ENCODE data around the gene SRA1. TPM values are rescaled to one million over a fixed set of nuclear protein-coding genes. Genes with fewer than 3 reads are reported as not detected.

SRA1 gene
- total and polyA plus RNA-seq, 9 of the 15 experiments (the other 6 are each of a cell fraction or from before 2014, with no cell fraction given), result 24.1 to 47.4 (median 41.3) TPM

DNA sequence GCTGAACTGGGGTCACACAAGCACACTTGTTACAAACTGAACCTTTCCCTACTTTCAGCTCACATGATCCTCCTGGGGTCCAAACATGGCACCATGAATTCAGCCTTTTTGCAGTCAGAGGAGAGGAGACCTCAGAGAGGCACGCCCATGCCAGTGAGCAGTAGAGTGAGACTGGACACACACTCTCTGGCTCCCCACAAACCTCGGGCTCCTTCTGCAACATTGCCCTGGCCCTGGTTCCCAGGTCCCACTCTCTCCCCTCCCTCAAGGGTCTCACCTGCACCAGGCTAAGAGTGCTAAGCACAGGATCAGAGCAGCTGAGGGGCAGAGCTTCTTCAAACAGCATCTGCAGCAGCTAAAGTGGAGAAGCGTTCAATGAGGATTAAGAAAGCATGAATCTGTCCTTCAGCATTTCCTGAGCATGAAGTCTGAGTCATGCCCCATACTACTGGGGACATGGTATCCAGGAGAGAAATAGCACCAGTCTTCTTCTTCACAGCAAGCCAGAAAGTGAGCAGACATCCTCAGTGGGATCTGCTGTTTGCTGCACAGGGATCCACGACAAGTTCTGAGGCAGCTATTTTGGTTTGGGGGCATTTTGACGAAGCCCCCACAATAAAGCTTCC, 34.6 kb upstream of the SRA1 start:
- H3K4me2 ChIP-seq (ENCODE audit: insufficient read depth, low read length), result no peak overlapping the region
- H3K9me3 ChIP-seq (replicated peaks; ENCODE audit: control insufficient read depth, insufficient read depth, low read depth, low read length), result no peaks in the 10 kb centered on the region
- 0 out of 2 replicates have a peak, but pooled peaks have one; percentile 25 for TF ChIP-seq ZBTB7A (IDR thresholded peaks at IDR 0.05; ENCODE audit: borderline replicate concordance, control insufficient read depth, low read depth, low read length)
- no peak for TF ChIP-seq ZNF384 (IDR thresholded peaks at IDR 0.05; ENCODE audit: low read depth, low read length)
- peak; percentile 15 for TF ChIP-seq MEIS2 (IDR thresholded peaks at IDR 0.05; ENCODE audit: partially characterized antibody)
- H3K4me1 ChIP-seq (replicated peaks in 1 of 2; ENCODE audit: control insufficient read depth in 2 of 2, insufficient read depth in 2 of 2, low read length in 2 of 2), result peaks cover 3 to 4% of the 10 kb centered on the region in 2 experiments; a peak in 1 of 5 replicates
- FAIRE-seq, result no peak
- ChIA-PET CTCF (ENCODE audit: low intra/inter-chr PET ratio) (no interaction called here), POLR2A (interaction anchor here (0.6 to 2.4 kb wide), 5 partner anchors 20 to 941 kb away, joined by 3 to 5 read pairs (median 3); partner anchors contain the start of genes IK and NDUFA2)
- no peak overlapping the region for H3K27ac ChIP-seq (ENCODE audit: extremely low read depth, low read depth, low read length)
- intact Hi-C loops (cut with micrococcal nuclease) (no loop called here), in situ Hi-C loops (cut with MboI) (no loop called here)
- WGBS (ENCODE audit: insufficient coverage, low coverage, missing lambda C conversion rate), result 5% methylated on average over 4 of the region's 5 CpGs
- no peaks in the 10 kb centered on the region for H4K20me1 ChIP-seq (replicated peaks; ENCODE audit: control insufficient read depth, insufficient read depth, low read length)
- H2AFZ ChIP-seq (ENCODE audit: low read depth, low read length), result peak overlapping the region; percentile 72
- DNase-seq (ENCODE audit: extremely low read depth in 1 of 4, low spot score in 3 of 4), result no peak
- H3K9ac ChIP-seq (ENCODE audit: insufficient read depth in 1 of 2, low read depth in 2 of 2, low read length in 2 of 2), result no peak overlapping the region; a peak in 1 of 4 replicates
- no TSS peak for BruUV-seq (replicated peaks)
- ATAC-seq, result peak; percentile 61
- no peak overlapping the region for H3K4me3 ChIP-seq
- no peaks in the 10 kb centered on the region for H3K79me2 ChIP-seq (ENCODE audit: control insufficient read depth, insufficient read depth, low read length)
- H3K27me3 ChIP-seq (ENCODE audit: control insufficient read depth in 2 of 2, insufficient read depth in 2 of 2, low read length in 2 of 2), result no peaks in the 10 kb centered on the region
- H3K36me3 ChIP-seq (ENCODE audit: control insufficient read depth, insufficient read depth, low read length), result no peaks in the 10 kb centered on the region
- H3K9me1 ChIP-seq (ENCODE audit: control insufficient read depth, insufficient read depth, low read length), result no peaks in the 10 kb centered on the region

DNA sequence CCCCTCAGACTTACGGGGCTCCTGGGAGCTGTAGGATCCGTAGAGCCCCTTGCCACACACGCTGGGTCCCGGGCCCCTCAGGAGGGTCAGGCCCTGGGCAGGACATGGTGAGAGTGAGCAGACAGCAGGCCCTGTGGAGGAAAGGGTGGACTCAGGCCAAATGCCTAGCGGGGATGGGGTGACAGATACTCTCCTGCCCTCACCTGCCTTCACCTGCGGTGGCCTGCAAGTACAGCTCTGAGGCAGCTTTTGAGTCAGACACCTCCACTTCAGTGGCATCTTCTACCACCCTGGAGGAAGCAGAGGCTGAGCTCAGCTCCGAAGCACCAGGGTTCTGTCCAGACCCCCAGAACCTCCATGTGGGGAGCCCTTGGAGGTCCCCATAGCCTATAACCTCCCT, 33.6 kb upstream of the SRA1 start:
- H3K9ac ChIP-seq (ENCODE audit: insufficient read depth in 1 of 2, low read depth in 2 of 2, low read length in 2 of 2), result peak overlapping the region in 1 of 2 experiments; percentile 39; a peak in 1 of 4 replicates
- no peaks in the 10 kb centered on the region for H3K79me2 ChIP-seq (ENCODE audit: control insufficient read depth, insufficient read depth, low read length)
- ChIA-PET CTCF (ENCODE audit: low intra/inter-chr PET ratio) (no interaction called here), POLR2A (interaction anchor here (0.6 to 2.4 kb wide), 4 partner anchors 21 to 115 kb away, joined by 3 to 5 read pairs (median 4); partner anchors contain the start of genes IK and NDUFA2)
- BruUV-seq (replicated peaks), result no TSS peak
- H3K9me3 ChIP-seq (replicated peaks; ENCODE audit: control insufficient read depth, insufficient read depth, low read depth, low read length), result no peaks in the 10 kb centered on the region
- WGBS (ENCODE audit: insufficient coverage, low coverage, missing lambda C conversion rate), result 36% methylated on average over 7 of the region's 7 CpGs
- peaks cover 3 to 4% of the 10 kb centered on the region in 2 experiments; a peak in 1 of 5 replicates for H3K4me1 ChIP-seq (replicated peaks in 1 of 2; ENCODE audit: control insufficient read depth in 2 of 2, insufficient read depth in 2 of 2, low read length in 2 of 2)
- no peaks in the 10 kb centered on the region for H3K27me3 ChIP-seq (ENCODE audit: control insufficient read depth in 2 of 2, insufficient read depth in 2 of 2, low read length in 2 of 2)
- no peak overlapping the region for H3K4me3 ChIP-seq
- in situ Hi-C loops (cut with MboI) (no loop called here), intact Hi-C loops (cut with micrococcal nuclease) (no loop called here)
- TF ChIP-seq RBM39 (optimal IDR thresholded peaks at IDR 0.05; ENCODE audit: low read depth, low read length) (no peak), ZNF263 (CRISPR knock-in tag; IDR thresholded peaks at IDR 0.05; ENCODE audit: borderline replicate concordance) (no peak), SIRT6 (IDR thresholded peaks at IDR 0.05; ENCODE audit: low read depth, low read length) (no peak), NR2C2 (CRISPR knock-in tag; IDR thresholded peaks at IDR 0.05) (no peak), NR2C2 (tag; IDR thresholded peaks at IDR 0.05) (no peak), SAP30 (IDR thresholded peaks at IDR 0.05; ENCODE audit: borderline replicate concordance, insufficient read depth, low read depth, low read length, poor library complexity, severe bottlenecking) (no peak), SETDB1 (IDR thresholded peaks at IDR 0.05; ENCODE audit: low read length) (no peak)
- H3K9me1 ChIP-seq (ENCODE audit: control insufficient read depth, insufficient read depth, low read length), result no peaks in the 10 kb centered on the region
- FAIRE-seq (no peak), DNase-seq (ENCODE audit: extremely low read depth in 1 of 4, low spot score in 3 of 4) (no peak), ATAC-seq (peak; percentile 13; the same call in 2 of the 3 replicates)
- no peak overlapping the region for H2AFZ ChIP-seq (ENCODE audit: low read depth, low read length)
- H3K36me3 ChIP-seq (ENCODE audit: control insufficient read depth, insufficient read depth, low read length), result no peaks in the 10 kb centered on the region
- no peaks in the 10 kb centered on the region for H4K20me1 ChIP-seq (replicated peaks; ENCODE audit: control insufficient read depth, insufficient read depth, low read length)
- H3K27ac ChIP-seq (ENCODE audit: extremely low read depth, low read depth, low read length), result no peak overlapping the region
- H3K4me2 ChIP-seq (ENCODE audit: insufficient read depth, low read length), result no peak overlapping the region
